ENCODE measurements around the gene PINLYP. TPM values are rescaled to one million over a fixed set of nuclear protein-coding genes. Genes with fewer than 3 reads are reported as not detected.
"Not testable (repeated sequence)": the region's sequence is repeated elsewhere in the genome, so short reads cannot be mapped to it uniquely, and the experiment has no call there.

PINLYP gene
- total RNA-seq, 1 donor from 2014 or later = 4.7 TPM

DNA sequence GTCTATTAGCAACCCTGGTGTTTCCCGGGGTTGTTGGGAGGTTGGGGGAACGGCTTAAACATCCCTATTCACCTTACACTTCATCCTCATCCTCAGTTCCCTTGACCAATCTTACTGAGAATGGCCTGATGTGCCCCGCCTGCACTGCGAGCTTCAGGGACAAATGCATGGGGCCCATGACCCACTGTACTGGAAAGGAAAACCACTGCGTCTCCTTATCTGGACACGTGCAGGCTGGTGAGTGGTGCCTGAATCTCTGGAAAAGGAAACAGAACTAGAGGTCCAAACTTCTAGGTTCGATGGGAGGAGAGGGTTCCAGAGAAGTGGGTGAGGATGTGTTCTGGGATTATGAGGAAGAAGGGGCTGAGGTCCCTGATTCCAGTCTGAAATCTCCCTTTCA lies 5.9 kb downstream of the PINLYP start:
- no peaks in the 10 kb centered on the region for H3K36me3 ChIP-seq

DNA sequence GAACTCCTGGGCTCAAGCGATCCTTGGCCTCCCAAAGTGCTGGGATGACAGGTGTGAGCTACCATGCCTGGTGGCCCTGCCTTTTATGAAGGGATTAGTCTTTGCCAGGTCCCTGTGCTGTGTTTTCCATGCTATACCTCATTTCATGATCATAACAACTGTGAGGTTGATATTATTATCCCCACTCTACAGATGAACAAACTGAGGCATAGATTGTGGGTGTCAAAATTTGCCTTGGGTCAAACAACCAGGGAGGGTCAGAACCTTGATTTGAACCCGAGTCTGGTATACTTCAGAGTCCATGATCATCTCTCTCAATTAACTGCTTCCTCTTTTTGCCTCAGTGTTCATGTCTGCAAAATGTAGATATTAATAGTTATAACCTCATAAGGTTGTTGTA lies 6.9 kb downstream of the PINLYP start:
- TF ChIP-seq, protein P1, sequence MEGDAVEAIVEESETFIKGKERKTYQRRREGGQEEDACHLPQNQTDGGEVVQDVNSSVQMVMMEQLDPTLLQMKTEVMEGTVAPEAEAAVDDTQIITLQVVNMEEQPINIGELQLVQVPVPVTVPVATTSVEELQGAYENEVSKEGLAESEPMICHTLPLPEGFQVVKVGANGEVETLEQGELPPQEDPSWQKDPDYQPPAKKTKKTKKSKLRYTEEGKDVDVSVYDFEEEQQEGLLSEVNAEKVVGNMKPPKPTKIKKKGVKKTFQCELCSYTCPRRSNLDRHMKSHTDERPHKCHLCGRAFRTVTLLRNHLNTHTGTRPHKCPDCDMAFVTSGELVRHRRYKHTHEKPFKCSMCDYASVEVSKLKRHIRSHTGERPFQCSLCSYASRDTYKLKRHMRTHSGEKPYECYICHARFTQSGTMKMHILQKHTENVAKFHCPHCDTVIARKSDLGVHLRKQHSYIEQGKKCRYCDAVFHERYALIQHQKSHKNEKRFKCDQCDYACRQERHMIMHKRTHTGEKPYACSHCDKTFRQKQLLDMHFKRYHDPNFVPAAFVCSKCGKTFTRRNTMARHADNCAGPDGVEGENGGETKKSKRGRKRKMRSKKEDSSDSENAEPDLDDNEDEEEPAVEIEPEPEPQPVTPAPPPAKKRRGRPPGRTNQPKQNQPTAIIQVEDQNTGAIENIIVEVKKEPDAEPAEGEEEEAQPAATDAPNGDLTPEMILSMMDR (IDR thresholded peaks at IDR 0.05) = no peak
- no peak overlapping the region for H3K27ac ChIP-seq
- no peaks in the 10 kb centered on the region for H3K27me3 ChIP-seq
- no peak for ATAC-seq
- no peak overlapping the region for H3K4me3 ChIP-seq
- peaks cover 4% of the 10 kb centered on the region for H3K4me1 ChIP-seq
- no peak for DNase-seq
- H3K36me3 ChIP-seq = no peaks in the 10 kb centered on the region
- H3K9me3 ChIP-seq = no peaks in the 10 kb centered on the region
- intact Hi-C loops (cut with DNase I) = no loop called here

More for the DNA sequence above, 5.9 kb downstream of the PINLYP start:
- no peaks in the 10 kb centered on the region for H3K27me3 ChIP-seq
- TF ChIP-seq, protein P1 (IDR thresholded peaks at IDR 0.05) = no peak
- intact Hi-C loops (cut with DNase I) = no loop called here
- peaks cover 4% of the 10 kb centered on the region for H3K4me1 ChIP-seq
- H3K4me3 ChIP-seq = peak overlapping the region; percentile 52
- peak overlapping the region; percentile 55 for H3K27ac ChIP-seq
- ATAC-seq (no peak), DNase-seq (no peak)
- H3K9me3 ChIP-seq = no peaks in the 10 kb centered on the region

DNA sequence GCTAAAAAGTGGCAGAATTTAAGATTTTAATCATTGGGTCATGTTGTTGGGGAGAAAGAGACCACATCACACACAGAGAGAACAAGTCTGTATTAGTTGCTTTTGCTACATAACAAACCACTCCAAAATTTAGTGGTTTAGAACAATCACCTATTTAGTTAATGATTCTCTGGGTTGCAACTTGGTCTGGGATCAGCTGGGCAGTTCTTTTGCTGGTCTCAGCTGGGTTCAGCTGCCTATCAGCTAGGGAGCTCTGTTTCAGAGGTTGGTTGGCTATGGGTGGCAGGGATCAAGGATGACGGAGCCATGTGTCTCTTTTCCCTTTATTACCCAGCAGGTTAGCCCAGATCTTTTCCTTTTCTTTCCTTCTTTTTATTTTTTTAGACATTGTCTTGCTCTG lies 8.9 kb downstream of the PINLYP start:
- Histone ChIP-seq H3K4me3 (no peak overlapping the region), H3K27me3 (no peaks in the 10 kb centered on the region), H3K27ac (no peak overlapping the region), H3K36me3 (no peaks in the 10 kb centered on the region), H3K4me1 (peaks cover 4% of the 10 kb centered on the region), H3K9me3 (no peaks in the 10 kb centered on the region)
- TF ChIP-seq, protein P1 (IDR thresholded peaks at IDR 0.05) = no peak
- DNase-seq (no peak), ATAC-seq (no peak)
- intact Hi-C loops (cut with DNase I) = no loop called here

DNA sequence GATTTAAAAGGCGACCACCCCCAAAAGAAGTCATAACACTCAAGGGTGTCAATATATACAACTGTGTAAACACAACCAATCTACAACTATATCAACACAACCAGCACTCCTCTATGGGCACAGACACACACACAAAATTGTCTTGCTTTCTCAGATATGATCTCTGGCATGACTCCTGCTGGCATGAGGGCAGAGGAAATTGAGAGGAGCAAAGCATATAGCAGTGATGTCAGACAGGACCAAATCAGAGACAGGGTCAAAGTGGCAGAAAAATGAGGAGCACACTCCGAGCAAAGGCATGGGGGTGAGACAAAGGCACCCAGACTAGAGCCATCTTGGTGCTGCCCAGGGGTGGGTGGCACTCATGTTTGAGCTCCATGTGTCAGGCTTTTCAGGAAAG lies 10.7 kb downstream of the PINLYP start:
- TF ChIP-seq, protein P1 (IDR thresholded peaks at IDR 0.05) = no peak
- Histone ChIP-seq H3K4me3 (no peak overlapping the region), H3K9me3 (no peaks in the 10 kb centered on the region), H3K27ac (no peak overlapping the region), H3K36me3 (peaks cover 7% of the 10 kb centered on the region), H3K4me1 (peaks cover 4% of the 10 kb centered on the region), H3K27me3 (no peaks in the 10 kb centered on the region)
- ATAC-seq (no peak), DNase-seq (no peak)
- intact Hi-C loops (cut with DNase I) = no loop called here

DNA sequence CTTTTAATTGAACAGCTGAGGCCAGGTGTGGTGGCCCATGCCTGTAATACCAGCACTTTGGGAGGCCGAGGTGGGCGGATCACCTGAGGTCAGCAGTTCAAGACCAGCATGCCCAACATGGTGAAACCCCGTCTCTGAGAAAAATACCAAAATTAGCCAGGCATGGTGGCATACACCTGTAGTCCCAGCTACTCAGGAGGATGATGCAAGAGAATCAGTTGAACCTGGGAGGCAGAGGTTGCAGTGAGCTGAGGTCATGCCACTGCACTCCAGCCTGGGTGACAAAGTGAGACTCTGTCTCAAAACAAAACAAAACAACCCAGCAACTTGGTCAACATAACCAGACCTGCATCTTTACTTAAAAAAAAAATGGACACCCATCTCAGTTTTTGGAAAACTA lies 11.4 kb downstream of the PINLYP start:
- H3K27ac ChIP-seq; H3K4me3 ChIP-seq; H3K4me1 ChIP-seq; ATAC-seq; DNase-seq; intact Hi-C loops (cut with DNase I); H3K9me3 ChIP-seq; H3K27me3 ChIP-seq: not testable (repeated sequence)
- peaks cover 12% of the 10 kb centered on the region for H3K36me3 ChIP-seq

DNA sequence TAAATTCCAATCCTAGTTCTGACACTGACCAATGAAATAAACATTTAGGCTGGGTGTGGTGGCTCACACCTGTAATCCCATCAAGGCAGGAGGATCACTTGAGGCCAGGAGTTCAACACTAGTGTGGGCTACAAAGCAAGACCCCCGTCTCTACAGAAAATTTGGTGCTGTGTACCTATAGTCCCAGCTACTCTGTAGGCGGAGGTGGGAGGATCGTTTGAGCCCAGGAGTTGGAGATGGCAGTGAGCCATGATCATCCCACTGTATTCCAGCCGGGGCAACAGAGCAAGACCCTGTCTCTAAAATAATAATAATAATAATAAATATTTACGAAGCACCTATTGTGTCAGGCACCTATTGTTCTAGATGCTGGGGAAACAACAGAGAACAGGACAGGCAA lies 13.7 kb downstream of the PINLYP start:
- intact Hi-C loops (cut with DNase I) = no loop called here
- H3K4me1 ChIP-seq = peaks cover 5% of the 10 kb centered on the region
- no peak overlapping the region for H3K4me3 ChIP-seq
- ATAC-seq (no peak), DNase-seq (no peak)
- no peaks in the 10 kb centered on the region for H3K27me3 ChIP-seq
- H3K9me3 ChIP-seq = no peaks in the 10 kb centered on the region
- peaks cover 34% of the 10 kb centered on the region for H3K36me3 ChIP-seq
- TF ChIP-seq, protein P1 (IDR thresholded peaks at IDR 0.05) = no peak
- H3K27ac ChIP-seq = no peak overlapping the region

Data from upper lobe of right lung (tissue), 1 donor.